Astrocyte of the spinal cord (primary cell): ENCODE measurements around the gene KBTBD2.
A peak's percentile ranks its signal among the peaks of the same experiment; 100 is the strongest.
"Not testable (repeated sequence)": the region's sequence is repeated elsewhere in the genome, so short reads cannot be mapped to it uniquely, and the experiment has no call there.

ENCODE experiments used
- DNase-seq: peaks from one replicate; pipeline ENCODE4 v3.0.0; 2011; ENCODE audit warnings: low read depth, low spot score
- H3K4me3 ChIP-seq: 2 replicates; pipeline ENCODE4 v1.5.1; 2011; ENCODE audit warnings: low read depth, mild to moderate bottlenecking, low read length, moderate library complexity
- in situ Hi-C: cut with HindIII; loops from 2 replicates; pipeline ENCODE4 v1.10.0; 2017; ENCODE audit warnings: low sequenced_read_pairs
- TF ChIP-seq, protein P1 (sequence below): IDR thresholded peaks from 2 replicates; pipeline ENCODE4 v1.5.1; 2012; ENCODE audit warnings: low read depth, mild to moderate bottlenecking, low read length, inconsistent platforms

Gene KBTBD2

GRCh38 chr7:32929430-32930143 is 38.0 kb upstream of the KBTBD2 start:
- DNase-seq: no peak
- no peak overlapping the region for H3K4me3 ChIP-seq
- in situ Hi-C loops: no loop called here
- TF ChIP-seq, protein P1, sequence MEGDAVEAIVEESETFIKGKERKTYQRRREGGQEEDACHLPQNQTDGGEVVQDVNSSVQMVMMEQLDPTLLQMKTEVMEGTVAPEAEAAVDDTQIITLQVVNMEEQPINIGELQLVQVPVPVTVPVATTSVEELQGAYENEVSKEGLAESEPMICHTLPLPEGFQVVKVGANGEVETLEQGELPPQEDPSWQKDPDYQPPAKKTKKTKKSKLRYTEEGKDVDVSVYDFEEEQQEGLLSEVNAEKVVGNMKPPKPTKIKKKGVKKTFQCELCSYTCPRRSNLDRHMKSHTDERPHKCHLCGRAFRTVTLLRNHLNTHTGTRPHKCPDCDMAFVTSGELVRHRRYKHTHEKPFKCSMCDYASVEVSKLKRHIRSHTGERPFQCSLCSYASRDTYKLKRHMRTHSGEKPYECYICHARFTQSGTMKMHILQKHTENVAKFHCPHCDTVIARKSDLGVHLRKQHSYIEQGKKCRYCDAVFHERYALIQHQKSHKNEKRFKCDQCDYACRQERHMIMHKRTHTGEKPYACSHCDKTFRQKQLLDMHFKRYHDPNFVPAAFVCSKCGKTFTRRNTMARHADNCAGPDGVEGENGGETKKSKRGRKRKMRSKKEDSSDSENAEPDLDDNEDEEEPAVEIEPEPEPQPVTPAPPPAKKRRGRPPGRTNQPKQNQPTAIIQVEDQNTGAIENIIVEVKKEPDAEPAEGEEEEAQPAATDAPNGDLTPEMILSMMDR: no peak

- TF ChIP-seq, protein P1: no peak
- no peak for DNase-seq
- in situ Hi-C loops: no loop called here
- H3K4me3 ChIP-seq: no peak overlapping the region
Observed at GRCh38 chr7:32928785-32929298, 37.3 kb upstream of the KBTBD2 start.

DNA sequence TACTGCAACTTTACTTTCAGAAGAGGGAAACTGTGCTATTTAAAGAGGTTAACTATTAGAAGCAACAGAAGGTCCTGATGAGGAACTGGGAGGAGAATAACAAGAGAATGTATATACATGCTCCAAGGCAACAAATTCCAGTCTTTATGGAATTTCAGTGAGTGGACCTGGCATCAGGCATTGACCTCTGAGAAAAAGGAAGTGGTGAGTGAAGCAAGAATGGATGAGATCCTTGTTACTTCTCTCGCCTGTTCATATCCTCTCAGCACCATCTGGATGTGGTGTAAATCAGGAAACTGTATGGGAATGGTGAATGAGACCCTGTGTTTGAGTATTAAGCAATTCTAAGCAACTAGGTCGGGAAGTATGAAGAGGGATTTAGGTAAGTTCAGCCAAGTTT is 30.3 kb upstream of the KBTBD2 start:
- in situ Hi-C loops: no loop called here
- peak; percentile 35 for DNase-seq
- H3K4me3 ChIP-seq: no peak overlapping the region
- TF ChIP-seq, protein P1: no peak

DNA sequence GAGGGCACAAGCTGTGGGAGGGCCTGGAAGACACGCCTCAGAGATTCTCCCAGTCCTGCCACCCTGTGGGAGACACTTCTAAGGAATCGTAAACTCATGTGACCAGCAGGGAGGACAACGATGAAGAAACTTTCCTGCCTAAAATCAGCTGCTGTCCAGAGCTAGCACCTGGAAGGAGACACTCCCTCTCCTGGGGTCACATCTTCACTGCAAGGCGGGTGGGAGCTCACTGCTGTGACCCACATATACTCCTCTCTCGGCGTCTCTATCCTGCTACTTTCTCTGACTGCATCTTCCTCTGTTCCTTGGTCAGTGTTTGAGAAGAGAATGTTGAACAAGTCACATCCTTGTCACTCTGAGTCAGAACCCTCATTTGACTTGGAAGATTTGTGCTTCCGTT is 25.4 kb upstream of the KBTBD2 start:
- DNase-seq, H3K4me3 ChIP-seq, in situ Hi-C loops: not testable (repeated sequence)

DNA sequence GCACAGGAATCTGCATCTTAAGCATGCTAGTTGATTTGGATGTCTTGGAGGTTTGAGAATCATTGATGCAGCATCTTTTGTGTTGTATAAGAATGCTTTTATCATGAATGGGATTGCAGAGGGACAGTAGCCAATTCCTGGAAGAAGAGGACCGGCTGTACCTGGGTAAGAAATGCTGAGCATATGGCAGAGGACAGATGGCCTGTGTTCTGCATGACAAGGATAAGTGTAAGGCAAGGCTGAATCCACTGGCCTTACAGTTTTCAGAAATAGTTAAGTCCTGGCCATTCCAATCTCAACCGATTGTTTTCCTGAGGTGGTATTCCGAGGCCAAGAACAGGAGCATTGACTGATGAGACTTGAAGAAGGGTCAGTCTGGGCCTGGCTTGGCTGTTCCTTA is 24.4 kb upstream of the KBTBD2 start:
- in situ Hi-C loops: no loop called here
- DNase-seq: no peak
- no peak overlapping the region for H3K4me3 ChIP-seq
- TF ChIP-seq, protein P1: no peak

- H3K4me3 ChIP-seq: no peak overlapping the region
- no peak for DNase-seq
- TF ChIP-seq, protein P1: no peak
- in situ Hi-C loops: no loop called here
Observed at GRCh38 chr7:32915041-32915536, 23.5 kb upstream of the KBTBD2 start.

DNA sequence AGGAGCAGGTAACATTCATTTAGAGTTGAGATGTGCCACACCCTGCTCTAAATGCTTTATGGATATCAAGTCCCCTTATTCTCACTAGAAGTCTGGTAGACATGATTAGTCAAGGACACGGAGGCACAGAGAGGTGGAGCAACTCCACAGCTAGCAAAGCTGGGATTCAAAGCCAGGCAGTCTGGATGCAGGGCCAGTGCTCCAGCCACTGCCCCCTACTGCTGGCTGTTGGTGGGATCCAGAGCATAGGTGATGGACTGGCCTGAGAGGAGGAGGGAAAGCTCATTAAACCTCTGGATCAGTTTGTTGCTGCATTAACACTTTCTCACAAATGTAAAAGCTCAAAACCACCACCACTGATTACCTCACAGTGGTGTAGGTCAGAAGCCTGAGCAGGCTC is 22.6 kb upstream of the KBTBD2 start:
- DNase-seq: no peak
- no peak overlapping the region for H3K4me3 ChIP-seq
- in situ Hi-C loops: no loop called here
- TF ChIP-seq, protein P1: peak; percentile 20
